ENCODE results near the gene NOC2L. TPM values are rescaled to one million over a fixed set of nuclear protein-coding genes. Genes with fewer than 3 reads are reported as not detected.

Gene NOC2L
- total RNA-seq, 2 donors from 2014 or later, result 83.5 to 97.3 TPM

GRCh38 chr1:914891-915280, 44.2 kb downstream of the NOC2L start:
- Mint-ChIP-seq H3K9me3 (no peaks in the 10 kb centered on the region), H3K4me1 (peaks cover 11% of the 10 kb centered on the region), H3K27ac (no peak overlapping the region), H3K4me3 (no peak overlapping the region), H3K36me3 (ENCODE audit: low read depth) (no peaks in the 10 kb centered on the region), H3K27me3 (ENCODE audit: insufficient read depth) (peaks cover 73% of the 10 kb centered on the region)
- Histone ChIP-seq H3K36me3 (ENCODE audit: control insufficient read depth, insufficient read depth, low read length) (no peaks in the 10 kb centered on the region), H3K4me3 (ENCODE audit: low read length) (no peak overlapping the region), H3K9ac (ENCODE audit: extremely low read depth, low read length, poor library complexity, severe bottlenecking) (no peak overlapping the region), H3K9me3 (ENCODE audit: control insufficient read depth, low read length) (no peaks in the 10 kb centered on the region), H3K27me3 (ENCODE audit: control insufficient read depth, insufficient read depth, low read length, poor library complexity, severe bottlenecking) (peaks cover 37% of the 10 kb centered on the region), H3K27ac (ENCODE audit: low read depth, low read length) (no peak overlapping the region), H3K4me1 (ENCODE audit: control insufficient read depth, insufficient read depth, low read length) (peaks cover 13% of the 10 kb centered on the region)
- DNase-seq, result no peak
- WGBS, 2 experiments (ENCODE audit: insufficient coverage in 1 of 2, insufficient read length in 1 of 2), result 89 to 91% methylated on average over 5 to 6 of the region's 6 CpGs
- TF ChIP-seq CTCF (conservative IDR thresholded peaks at IDR 0.05), result no peak

DNA sequence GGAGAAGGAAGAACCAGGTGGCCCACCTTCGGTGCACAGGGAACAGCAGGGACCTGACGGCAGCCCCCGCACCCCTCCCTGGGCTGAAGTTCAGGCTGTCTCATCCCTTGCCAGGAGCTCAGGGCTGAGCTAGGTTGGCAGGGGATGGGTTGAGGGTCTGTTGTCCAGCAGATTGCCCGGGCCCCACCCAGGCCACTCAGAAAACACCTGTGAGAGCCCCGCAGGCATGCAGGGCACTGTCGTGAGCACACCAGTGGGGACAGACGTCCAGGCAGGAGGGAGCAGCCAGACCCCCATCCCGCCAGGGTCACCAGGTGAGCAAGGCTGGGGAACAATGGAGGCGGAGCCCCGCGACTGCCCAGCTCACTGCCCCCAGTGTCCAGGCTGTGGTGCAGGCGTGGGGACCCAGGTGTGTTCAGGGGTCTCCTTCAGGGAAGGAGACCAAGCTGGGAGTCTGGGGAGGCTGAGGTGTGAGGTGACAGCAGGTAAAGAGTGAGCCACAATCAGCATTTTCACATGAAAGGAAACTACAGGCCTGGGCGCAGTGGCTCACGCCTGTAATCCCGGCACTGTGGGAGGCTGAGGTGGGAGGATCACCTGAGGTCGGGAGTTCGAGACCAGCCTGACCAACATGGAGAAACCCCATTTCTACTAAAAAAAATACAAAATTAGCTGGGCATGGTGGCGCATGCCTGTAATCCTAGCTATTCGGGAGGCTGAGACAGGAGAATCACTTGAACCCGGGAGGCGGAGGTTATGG, 44.7 kb downstream of the NOC2L start:
- Histone ChIP-seq H3K27me3 (ENCODE audit: control insufficient read depth, insufficient read depth, low read length, poor library complexity, severe bottlenecking) (peaks cover 31% of the 10 kb centered on the region), H3K36me3 (ENCODE audit: control insufficient read depth, insufficient read depth, low read length) (no peaks in the 10 kb centered on the region), H3K27ac (ENCODE audit: low read depth, low read length) (no peak overlapping the region), H3K4me3 (ENCODE audit: low read length) (no peak overlapping the region), H3K4me1 (ENCODE audit: control insufficient read depth, insufficient read depth, low read length) (peaks cover 13% of the 10 kb centered on the region), H3K9me3 (ENCODE audit: control insufficient read depth, low read length) (no peaks in the 10 kb centered on the region), H3K9ac (ENCODE audit: extremely low read depth, low read length, poor library complexity, severe bottlenecking) (no peak overlapping the region)
- Mint-ChIP-seq H3K27me3 (ENCODE audit: insufficient read depth) (peaks cover 68% of the 10 kb centered on the region), H3K27ac (no peak overlapping the region), H3K4me1 (peaks cover 11% of the 10 kb centered on the region), H3K36me3 (ENCODE audit: low read depth) (no peaks in the 10 kb centered on the region), H3K9me3 (no peaks in the 10 kb centered on the region), H3K4me3 (no peak overlapping the region)
- no peak for TF ChIP-seq CTCF (conservative IDR thresholded peaks at IDR 0.05)
- 87 to 89% methylated on average over 16 to 21 of the region's 21 CpGs for WGBS, 2 experiments (ENCODE audit: insufficient coverage in 1 of 2, insufficient read length in 1 of 2)
- no peak for DNase-seq

DNA sequence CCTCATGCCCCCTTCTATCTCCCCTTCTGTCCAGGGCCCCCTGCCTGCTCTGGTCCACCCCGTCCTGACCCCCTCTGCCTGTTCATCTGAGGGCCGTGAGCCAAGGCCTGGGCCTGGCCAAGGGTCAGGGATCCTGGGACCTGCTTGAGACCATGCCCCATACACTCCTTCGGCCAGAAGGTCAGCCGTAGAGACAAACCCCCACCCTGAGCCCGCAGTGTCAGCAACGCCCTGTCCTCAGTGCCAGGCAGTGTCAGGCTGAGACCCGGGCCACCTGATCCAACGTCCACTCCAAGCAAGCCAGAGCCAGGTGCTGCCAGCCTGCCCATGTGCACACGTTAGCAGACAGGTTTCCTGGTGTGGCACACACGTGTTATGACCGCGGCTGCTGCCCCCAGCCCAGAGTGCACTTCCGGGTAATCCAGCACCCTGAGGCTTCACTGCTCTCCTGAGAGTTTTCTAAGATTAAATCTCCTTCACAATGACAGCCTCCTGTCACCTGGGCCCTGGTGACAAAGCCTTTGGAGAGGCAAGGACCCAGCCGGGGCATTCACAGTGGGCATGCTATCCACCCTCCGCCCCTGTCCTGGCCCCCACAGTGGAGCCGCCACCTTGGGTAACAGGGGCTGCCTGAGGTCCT, 45.4 kb downstream of the NOC2L start:
- H3K4me1 Mint-ChIP-seq, result peaks cover 10% of the 10 kb centered on the region
- no peak overlapping the region for H3K27ac Mint-ChIP-seq
- Histone ChIP-seq H3K27ac (ENCODE audit: low read depth, low read length) (no peak overlapping the region), H3K36me3 (ENCODE audit: control insufficient read depth, insufficient read depth, low read length) (no peaks in the 10 kb centered on the region), H3K9me3 (ENCODE audit: control insufficient read depth, low read length) (no peaks in the 10 kb centered on the region), H3K4me1 (ENCODE audit: control insufficient read depth, insufficient read depth, low read length) (peaks cover 13% of the 10 kb centered on the region), H3K9ac (ENCODE audit: extremely low read depth, low read length, poor library complexity, severe bottlenecking) (no peak overlapping the region), H3K4me3 (ENCODE audit: low read length) (no peak overlapping the region), H3K27me3 (ENCODE audit: control insufficient read depth, insufficient read depth, low read length, poor library complexity, severe bottlenecking) (peaks cover 31% of the 10 kb centered on the region)
- H3K4me3 Mint-ChIP-seq, result no peak overlapping the region
- no peaks in the 10 kb centered on the region for H3K36me3 Mint-ChIP-seq (ENCODE audit: low read depth)
- no peaks in the 10 kb centered on the region for H3K9me3 Mint-ChIP-seq
- DNase-seq, result peak; percentile 41
- no peak for TF ChIP-seq CTCF (conservative IDR thresholded peaks at IDR 0.05)
- 89 to 91% methylated on average over 12 to 16 of the region's 16 CpGs for WGBS, 2 experiments (ENCODE audit: insufficient coverage in 1 of 2, insufficient read length in 1 of 2)
- H3K27me3 Mint-ChIP-seq (ENCODE audit: insufficient read depth), result peaks cover 64% of the 10 kb centered on the region
